ENCODE results near the gene ENO2. TPM values are rescaled to one million over a fixed set of nuclear protein-coding genes. Genes with fewer than 3 reads are reported as not detected.

ENO2 gene
- total and polyA plus RNA-seq, 2 donors from 2014 or later, result 10.3 to 35.7 TPM

GRCh38 chr12:6936194-6936635 is 21.8 kb downstream of the ENO2 start:
- no peak overlapping the region for H3K27ac ChIP-seq (ENCODE audit: low read depth in 2 of 2, low read length in 2 of 2)
- intact Hi-C loops (cut with DNase I), result no loop called here
- H3K9ac ChIP-seq (ENCODE audit: low read length in 3 of 3), result no peak overlapping the region
- H3K27me3 ChIP-seq (ENCODE audit: control insufficient read depth, insufficient read depth, low read length), result no peaks in the 10 kb centered on the region
- no peak for FAIRE-seq
- TF ChIP-seq CTCF (IDR thresholded peaks at IDR 0.05; ENCODE audit: borderline replicate concordance, extremely low read depth, insufficient read depth), result no peak
- H3K4me3 ChIP-seq (ENCODE audit: low read length in 3 of 3), result no peak overlapping the region
- H3K9me3 ChIP-seq (ENCODE audit: control insufficient read depth in 2 of 3, insufficient read depth in 1 of 3, low read length in 3 of 3), result no peaks in the 10 kb centered on the region
- DNase-seq, result peak in 1 of 5 donors; percentile 77
- peaks cover 4 to 10% (median 5%) of the 10 kb centered on the region in 3 donors for H3K36me3 ChIP-seq (ENCODE audit: control insufficient read depth in 2 of 3, insufficient read depth in 3 of 3, low read length in 3 of 3)
- H3K4me1 ChIP-seq (ENCODE audit: control insufficient read depth in 2 of 3, insufficient read depth in 2 of 3, low read depth in 1 of 3, low read length in 3 of 3), result peaks cover 0 to 19% (median 17%) of the 10 kb centered on the region in 3 donors

- H3K9ac ChIP-seq (ENCODE audit: low read length in 3 of 3), result peak overlapping the region in 1 of 3 donors; percentile 86
- no peak for FAIRE-seq
These were observed 22.5 kb downstream of the ENO2 start for GRCh38 chr12:6936636-6937480.

GRCh38 chr12:6937481-6938352 is 23.3 kb downstream of the ENO2 start:
- DNase-seq (peak; percentile 96 to 98 (median 98)), FAIRE-seq (peak; percentile 83)
- Histone ChIP-seq H3K36me3 (ENCODE audit: control insufficient read depth in 2 of 3, insufficient read depth in 3 of 3, low read length in 3 of 3) (peaks cover 3 to 10% (median 4%) of the 10 kb centered on the region in 3 donors), H3K27ac (ENCODE audit: low read depth in 2 of 2, low read length in 2 of 2) (peak overlapping the region; percentile 78 to 91), H3K4me3 (ENCODE audit: low read length in 3 of 3) (peak overlapping the region; percentile 49 to 73 (median 60)), H3K4me1 (ENCODE audit: control insufficient read depth in 2 of 3, insufficient read depth in 2 of 3, low read depth in 1 of 3, low read length in 3 of 3) (peaks cover 0 to 16% (median 13%) of the 10 kb centered on the region in 3 donors), H3K9ac (ENCODE audit: low read length in 3 of 3) (peak overlapping the region; percentile 30 to 86 (median 35)), H3K27me3 (ENCODE audit: control insufficient read depth, insufficient read depth, low read length) (no peaks in the 10 kb centered on the region), H3K9me3 (ENCODE audit: control insufficient read depth in 2 of 3, insufficient read depth in 1 of 3, low read length in 3 of 3) (no peaks in the 10 kb centered on the region)
- intact Hi-C loops (cut with DNase I), result no loop called here
- TF ChIP-seq CTCF (IDR thresholded peaks at IDR 0.05; ENCODE audit: borderline replicate concordance, extremely low read depth, insufficient read depth), result peak; percentile 97

More at GRCh38 chr12:6936636-6937480, 22.5 kb downstream of the ENO2 start:
- TF ChIP-seq CTCF (IDR thresholded peaks at IDR 0.05; ENCODE audit: borderline replicate concordance, extremely low read depth, insufficient read depth), result no peak
- peaks cover 0 to 19% (median 17%) of the 10 kb centered on the region in 3 donors for H3K4me1 ChIP-seq (ENCODE audit: control insufficient read depth in 2 of 3, insufficient read depth in 2 of 3, low read depth in 1 of 3, low read length in 3 of 3)
- no peaks in the 10 kb centered on the region for H3K27me3 ChIP-seq (ENCODE audit: control insufficient read depth, insufficient read depth, low read length)
- H3K36me3 ChIP-seq (ENCODE audit: control insufficient read depth in 2 of 3, insufficient read depth in 3 of 3, low read length in 3 of 3), result peaks cover 5 to 10% (median 7%) of the 10 kb centered on the region in 3 donors
- peak overlapping the region; percentile 78 to 91 for H3K27ac ChIP-seq (ENCODE audit: low read depth in 2 of 2, low read length in 2 of 2)
- DNase-seq, result peak in 2 of 5 donors; percentile 65 to 92
- peak overlapping the region in 1 of 3 donors; percentile 73 for H3K4me3 ChIP-seq (ENCODE audit: low read length in 3 of 3)
- no peaks in the 10 kb centered on the region for H3K9me3 ChIP-seq (ENCODE audit: control insufficient read depth in 2 of 3, insufficient read depth in 1 of 3, low read length in 3 of 3)
- intact Hi-C loops (cut with DNase I), result no loop called here
